Upper lobe of left lung (tissue), 4 donors: ENCODE measurements around the gene MIA.

ENCODE experiments used
- EP300 ChIP-seq, 4 donors: sonication (generic); formaldehyde crosslinking; IDR thresholded peaks; one replicate each; pipeline ENCODE4 v1.5.1; 2017; ENCODE audit warnings: antibody characterized with exemption in 4 of 4, control low read depth in 2 of 4
- POLR2A ChIP-seq, 4 donors: fragments of 450-650 bp; IDR thresholded peaks; one replicate each; pipeline ENCODE4 v1.5.1; 2016 to 2017; ENCODE audit warnings: antibody characterized with exemption in 4 of 4, mild to moderate bottlenecking in 2 of 4
- POLR2AphosphoS5 ChIP-seq, 2 donors: sonication (generic); formaldehyde crosslinking; IDR thresholded peaks; one replicate each; pipeline ENCODE4 v1.5.1; 2017; ENCODE audit warnings: antibody characterized with exemption in 2 of 2
- TF ChIP-seq, protein P1 (sequence below), 6 experiments: fragments of 450-650 bp in 4 of 6; fragments of 200-600 bp in 2 of 6; sonication (generic) in 2 of 6; IDR thresholded peaks; one replicate each; pipeline ENCODE4 v1.5.1; 2016 to 2019; ENCODE audit warnings: antibody characterized with exemption in 6 of 6

DNA sequence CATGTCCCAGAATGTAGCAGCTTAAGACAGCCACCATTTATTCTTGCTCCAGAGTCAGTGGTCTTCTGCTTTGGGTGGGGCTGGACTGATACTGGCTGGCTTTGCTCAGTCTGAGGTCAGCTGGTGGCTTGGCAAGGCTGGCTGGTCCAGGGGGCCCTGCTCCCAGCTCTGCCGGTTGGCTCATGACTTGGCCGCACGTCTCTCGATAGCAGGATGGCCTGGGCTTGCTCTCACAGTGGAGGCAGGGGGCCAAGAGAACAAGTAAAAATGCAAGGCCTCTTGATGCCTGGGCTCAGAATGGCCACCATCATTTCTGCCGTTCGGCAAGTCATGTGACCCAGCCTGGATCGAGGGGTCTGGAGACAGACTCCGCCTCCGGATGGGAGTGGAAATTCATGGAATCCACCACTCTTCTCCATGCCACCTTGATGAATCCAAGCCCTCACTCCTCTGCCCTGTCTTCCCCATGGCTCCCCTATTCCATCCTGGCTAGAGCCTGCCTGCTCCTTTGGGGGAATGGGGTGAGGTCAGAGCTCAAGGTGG, 38.1 kb upstream of the MIA start:
- TF ChIP-seq EP300 (IDR thresholded peaks at IDR 0.05) (no peak), POLR2AphosphoS5 (IDR thresholded peaks at IDR 0.05) (no peak), POLR2A (IDR thresholded peaks at IDR 0.05) (no peak)
- TF ChIP-seq, protein P1, sequence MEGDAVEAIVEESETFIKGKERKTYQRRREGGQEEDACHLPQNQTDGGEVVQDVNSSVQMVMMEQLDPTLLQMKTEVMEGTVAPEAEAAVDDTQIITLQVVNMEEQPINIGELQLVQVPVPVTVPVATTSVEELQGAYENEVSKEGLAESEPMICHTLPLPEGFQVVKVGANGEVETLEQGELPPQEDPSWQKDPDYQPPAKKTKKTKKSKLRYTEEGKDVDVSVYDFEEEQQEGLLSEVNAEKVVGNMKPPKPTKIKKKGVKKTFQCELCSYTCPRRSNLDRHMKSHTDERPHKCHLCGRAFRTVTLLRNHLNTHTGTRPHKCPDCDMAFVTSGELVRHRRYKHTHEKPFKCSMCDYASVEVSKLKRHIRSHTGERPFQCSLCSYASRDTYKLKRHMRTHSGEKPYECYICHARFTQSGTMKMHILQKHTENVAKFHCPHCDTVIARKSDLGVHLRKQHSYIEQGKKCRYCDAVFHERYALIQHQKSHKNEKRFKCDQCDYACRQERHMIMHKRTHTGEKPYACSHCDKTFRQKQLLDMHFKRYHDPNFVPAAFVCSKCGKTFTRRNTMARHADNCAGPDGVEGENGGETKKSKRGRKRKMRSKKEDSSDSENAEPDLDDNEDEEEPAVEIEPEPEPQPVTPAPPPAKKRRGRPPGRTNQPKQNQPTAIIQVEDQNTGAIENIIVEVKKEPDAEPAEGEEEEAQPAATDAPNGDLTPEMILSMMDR (IDR thresholded peaks at IDR 0.05): no peak
